Measurements from ENCODE around the gene GPHN. TPM values are rescaled to one million over a fixed set of nuclear protein-coding genes. Genes with fewer than 3 reads are reported as not detected.
A peak's percentile ranks its signal among the peaks of the same experiment; 100 is the strongest.

GPHN gene
- total and polyA plus RNA-seq, 7 donors, result 8.1 to 39.7 (median 22.3) TPM

DNA sequence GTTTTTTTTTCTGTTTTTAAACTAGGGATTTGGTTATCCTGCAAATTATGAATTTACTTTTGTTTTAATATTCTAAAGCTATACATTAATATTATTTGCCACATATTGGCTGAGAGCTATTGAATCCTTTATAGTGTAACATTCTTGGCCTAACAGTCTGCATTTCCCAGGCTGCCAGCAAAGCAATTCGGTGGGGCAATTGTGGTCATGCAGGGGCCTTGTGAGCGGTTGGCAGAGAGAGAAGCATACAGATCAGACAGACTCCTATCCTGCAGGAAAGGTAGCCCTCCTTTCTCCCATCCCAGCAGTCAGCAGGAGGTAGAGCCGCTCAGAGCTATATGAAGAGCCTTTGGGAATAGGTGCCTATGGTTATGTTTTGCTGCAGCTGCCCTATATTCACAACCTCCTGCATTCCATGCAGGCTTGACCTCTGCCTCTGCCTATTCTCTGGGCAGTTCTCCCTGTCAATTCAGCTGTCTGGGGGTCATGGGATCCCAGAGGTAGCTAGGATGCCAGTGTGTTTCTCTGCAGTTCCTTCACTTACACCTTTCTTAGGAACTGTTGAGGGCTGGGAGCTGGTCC, 144.7 kb downstream of the GPHN start:
- no peak for DNase-seq
- no peaks in the 10 kb centered on the region for H3K36me3 ChIP-seq (ENCODE audit: insufficient read depth in 1 of 2, low read depth in 1 of 2)
- peaks cover 9% of the 10 kb centered on the region for H3K9me3 ChIP-seq
- no peak overlapping the region for H3K27ac ChIP-seq
- intact Hi-C loops (cut with DNase I), result no loop called here
- peaks cover 16% of the 10 kb centered on the region for H3K4me1 ChIP-seq
- no peaks in the 10 kb centered on the region for H3K27me3 ChIP-seq (ENCODE audit: insufficient read depth in 3 of 3, low read length in 2 of 3)
- ATAC-seq, result peak in 1 of 4 donors; percentile 33
- no peak overlapping the region for H3K4me3 ChIP-seq
- TF ChIP-seq, protein P1, sequence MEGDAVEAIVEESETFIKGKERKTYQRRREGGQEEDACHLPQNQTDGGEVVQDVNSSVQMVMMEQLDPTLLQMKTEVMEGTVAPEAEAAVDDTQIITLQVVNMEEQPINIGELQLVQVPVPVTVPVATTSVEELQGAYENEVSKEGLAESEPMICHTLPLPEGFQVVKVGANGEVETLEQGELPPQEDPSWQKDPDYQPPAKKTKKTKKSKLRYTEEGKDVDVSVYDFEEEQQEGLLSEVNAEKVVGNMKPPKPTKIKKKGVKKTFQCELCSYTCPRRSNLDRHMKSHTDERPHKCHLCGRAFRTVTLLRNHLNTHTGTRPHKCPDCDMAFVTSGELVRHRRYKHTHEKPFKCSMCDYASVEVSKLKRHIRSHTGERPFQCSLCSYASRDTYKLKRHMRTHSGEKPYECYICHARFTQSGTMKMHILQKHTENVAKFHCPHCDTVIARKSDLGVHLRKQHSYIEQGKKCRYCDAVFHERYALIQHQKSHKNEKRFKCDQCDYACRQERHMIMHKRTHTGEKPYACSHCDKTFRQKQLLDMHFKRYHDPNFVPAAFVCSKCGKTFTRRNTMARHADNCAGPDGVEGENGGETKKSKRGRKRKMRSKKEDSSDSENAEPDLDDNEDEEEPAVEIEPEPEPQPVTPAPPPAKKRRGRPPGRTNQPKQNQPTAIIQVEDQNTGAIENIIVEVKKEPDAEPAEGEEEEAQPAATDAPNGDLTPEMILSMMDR (IDR thresholded peaks at IDR 0.05), result no peak
- WGBS, 3 donors, result 62 to 66% (median 64%) methylated on average over 3 of the region's 3 CpGs

- Histone ChIP-seq H3K27ac (no peak overlapping the region), H3K4me1 (peaks cover 4% of the 10 kb centered on the region), H3K9me3 (peaks cover 15% of the 10 kb centered on the region), H3K27me3 (ENCODE audit: insufficient read depth in 3 of 3, low read length in 2 of 3) (no peaks in the 10 kb centered on the region), H3K36me3 (ENCODE audit: insufficient read depth in 1 of 2, low read depth in 1 of 2) (no peaks in the 10 kb centered on the region), H3K4me3 (no peak overlapping the region)
- intact Hi-C loops (cut with DNase I), result no loop called here
- TF ChIP-seq, protein P1 (IDR thresholded peaks at IDR 0.05), result no peak
- 77 to 96% (median 92%) methylated on average over 3 of the region's 3 CpGs for WGBS, 3 donors
- DNase-seq (no peak), ATAC-seq (no peak)
These were observed 149.8 kb downstream of the GPHN start for GRCh38 chr14:66657780-66658179.

GRCh38 chr14:66662374-66662773, 154.4 kb downstream of the GPHN start:
- Histone ChIP-seq H3K4me3 (no peak overlapping the region), H3K9me3 (peaks cover 9% of the 10 kb centered on the region), H3K27ac (no peak overlapping the region), H3K27me3 (ENCODE audit: insufficient read depth in 3 of 3, low read length in 2 of 3) (no peaks in the 10 kb centered on the region), H3K36me3 (ENCODE audit: insufficient read depth in 1 of 2, low read depth in 1 of 2) (no peaks in the 10 kb centered on the region), H3K4me1 (no peaks in the 10 kb centered on the region)
- intact Hi-C loops (cut with DNase I), result no loop called here
- DNase-seq, result no peak
- TF ChIP-seq, protein P1 (IDR thresholded peaks at IDR 0.05), result peak; percentile 37
- peak in 1 of 4 donors; percentile 49 for ATAC-seq
- WGBS, 3 donors, result 69 to 77% (median 77%) methylated on average over 4 of the region's 4 CpGs

GRCh38 chr14:66677780-66678179, 169.8 kb downstream of the GPHN start:
- no peak overlapping the region for H3K4me3 ChIP-seq
- ATAC-seq, result no peak
- peaks cover 33% of the 10 kb centered on the region for H3K9me3 ChIP-seq
- 95 to 99% (median 97%) methylated on average over 1 of the region's 1 CpG for WGBS, 3 donors
- H3K4me1 ChIP-seq, result no peaks in the 10 kb centered on the region
- TF ChIP-seq, protein P1 (IDR thresholded peaks at IDR 0.05), result no peak
- intact Hi-C loops (cut with DNase I), result no loop called here
- no peaks in the 10 kb centered on the region for H3K27me3 ChIP-seq (ENCODE audit: insufficient read depth in 3 of 3, low read length in 2 of 3)
- no peaks in the 10 kb centered on the region for H3K36me3 ChIP-seq (ENCODE audit: insufficient read depth in 1 of 2, low read depth in 1 of 2)
- H3K27ac ChIP-seq, result no peak overlapping the region
- DNase-seq, result no peak

- no peak for DNase-seq
- TF ChIP-seq, protein P1 (IDR thresholded peaks at IDR 0.05), result no peak
- intact Hi-C loops (cut with DNase I), result no loop called here
- H3K27me3 ChIP-seq (ENCODE audit: insufficient read depth in 3 of 3, low read length in 2 of 3), result no peaks in the 10 kb centered on the region
- no peaks in the 10 kb centered on the region for H3K4me1 ChIP-seq
- no peak overlapping the region for H3K4me3 ChIP-seq
- H3K27ac ChIP-seq, result no peak overlapping the region
- ATAC-seq, result no peak
- H3K36me3 ChIP-seq (ENCODE audit: insufficient read depth in 1 of 2, low read depth in 1 of 2), result no peaks in the 10 kb centered on the region
- peaks cover 28% of the 10 kb centered on the region for H3K9me3 ChIP-seq
These were observed 172.3 kb downstream of the GPHN start for GRCh38 chr14:66680216-66680615.
